Measurements from ENCODE around the gene PRRG2.
A peak's percentile ranks its signal among the peaks of the same experiment; 100 is the strongest.

Gene PRRG2

DNA sequence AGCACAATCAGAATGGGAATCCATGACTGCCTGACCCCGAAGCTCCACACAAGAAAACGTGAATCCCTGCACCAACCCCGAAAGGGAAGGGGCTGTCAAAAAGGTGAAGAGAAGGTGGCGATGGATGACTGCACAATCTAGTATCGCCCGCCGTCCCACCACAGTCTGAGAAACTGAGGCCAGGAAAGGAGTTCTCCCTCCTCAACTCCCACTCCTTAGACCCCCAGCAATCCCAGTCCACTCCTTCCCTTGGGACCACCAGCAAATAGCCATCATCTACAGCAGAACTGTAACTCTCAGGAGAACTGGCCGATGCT is 1.2 kb upstream of the PRRG2 start:
- Histone ChIP-seq H3K9me3 (ENCODE audit: control insufficient read depth, insufficient read depth, low read depth, low read length) (no peaks in the 10 kb centered on the region), H3K4me3 (ENCODE audit: low read depth, low read length) (peak overlapping the region; percentile 67), H3K36me3 (ENCODE audit: control insufficient read depth in 2 of 2, insufficient read depth in 1 of 2, low read length in 2 of 2) (peaks cover 8 to 19% of the 10 kb centered on the region in 2 experiments; a peak in 2 of 3 replicates), H3K27ac (ENCODE audit: extremely low read depth, low read depth, low read length) (peak overlapping the region; percentile 58), H3K4me1 (ENCODE audit: control insufficient read depth, insufficient read depth, low read length) (peaks cover 9% of the 10 kb centered on the region)
- no peak for TF ChIP-seq ZNF596 (tag by site-specific recombination; IDR thresholded peaks at IDR 0.05)
- TF ChIP-seq GLIS2 (tag by site-specific recombination; IDR thresholded peaks at IDR 0.05): peak; percentile 62
- ChIA-PET POLR2A (interaction anchor here (0.6 to 4.8 kb wide), 21 partner anchors 10 to 232 kb away, joined by 3 to 116 read pairs (median 5); partner anchors contain the start of genes ALDH16A1, BCL2L12, FCGRT and FUZ), CTCF (interaction anchor here (0.6 to 4.6 kb wide), 9 partner anchors 10 to 138 kb away, joined by 3 to 52 read pairs (median 3); no protein-coding TSS in a partner anchor)

GRCh38 chr19:49580264-49581006 is 681 bp upstream of the PRRG2 start, which contains the start of gene NOSIP:
Gene NOSIP (minus strand): TSS chr19:49580556. CDS start chr19:49560691, 19,865 bp downstream.
- H3K27ac ChIP-seq (ENCODE audit: extremely low read depth, low read depth, low read length): peak within 1 kb of the TSS; percentile 58
- H3K36me3 ChIP-seq (ENCODE audit: control insufficient read depth in 2 of 2, insufficient read depth in 1 of 2, low read length in 2 of 2): peaks cover 8 to 15% of the 10 kb centered on the region in 2 experiments; a peak in 2 of 3 replicates
- peak within 1 kb of the TSS; percentile 67 for H3K4me3 ChIP-seq (ENCODE audit: low read depth, low read length)
- ChIA-PET CTCF (interaction anchor here (0.9 to 4.6 kb wide), 8 partner anchors 10 to 100 kb away, joined by 3 to 52 read pairs (median 4); partner anchors contain the start of gene PRMT1), POLR2A (interaction anchor here (0.6 to 4.8 kb wide), 25 partner anchors 11 to 268 kb away, joined by 3 to 116 read pairs (median 5); partner anchors contain the start of genes ALDH16A1, BCL2L12, FUZ and IRF3)
- peaks cover 9% of the 10 kb centered on the region for H3K4me1 ChIP-seq (ENCODE audit: control insufficient read depth, insufficient read depth, low read length)
- no peaks in the 10 kb centered on the region for H3K9me3 ChIP-seq (ENCODE audit: control insufficient read depth, insufficient read depth, low read depth, low read length)
- TF ChIP-seq ZNF585B (tag by site-specific recombination; IDR thresholded peaks at IDR 0.05) (no peak), BCL11B (tag by site-specific recombination; IDR thresholded peaks at IDR 0.05; ENCODE audit: low read depth) (no peak), ZSCAN23 (tag by site-specific recombination; IDR thresholded peaks at IDR 0.05) (no peak), ZNF791 (tag by site-specific recombination; IDR thresholded peaks at IDR 0.05) (no peak), INSM2 (tag by site-specific recombination; IDR thresholded peaks at IDR 0.05) (peak; percentile 73), ZNF501 (tag by site-specific recombination; IDR thresholded peaks at IDR 0.05) (peak; percentile 85), KLF10 (tag by site-specific recombination; IDR thresholded peaks at IDR 0.05) (peak; percentile 70; the same call in 1 of the 2 replicates), ZNF830 (tag by site-specific recombination; IDR thresholded peaks at IDR 0.05; ENCODE audit: low read depth) (no peak), ZNF529 (tag by site-specific recombination; IDR thresholded peaks at IDR 0.05; ENCODE audit: insufficient replicate concordance) (no peak), ZNF747 (tag by site-specific recombination; IDR thresholded peaks at IDR 0.05) (no peak), ZNF621 (tag by site-specific recombination; IDR thresholded peaks at IDR 0.05) (no peak), ZNF426 (tag by site-specific recombination; IDR thresholded peaks at IDR 0.05) (no peak), SETDB1 (IDR thresholded peaks at IDR 0.05; ENCODE audit: insufficient read length, low read length) (peak; percentile 72), ZNF677 (tag by site-specific recombination; IDR thresholded peaks at IDR 0.05) (no peak), ZNF629 (tag by site-specific recombination; IDR thresholded peaks at IDR 0.05) (peak; percentile 80), ZNF558 (tag by site-specific recombination; IDR thresholded peaks at IDR 0.05) (peak; percentile 65; the same call in 1 of the 2 replicates), ZNF623 (tag by site-specific recombination; IDR thresholded peaks at IDR 0.05) (peak; percentile 20; the same call in 1 of the 2 replicates), PRDM10 (tag by site-specific recombination; IDR thresholded peaks at IDR 0.05) (peak; percentile 52; the same call in 1 of the 2 replicates), ZBTB7A (tag by site-specific recombination; IDR thresholded peaks at IDR 0.05; ENCODE audit: low read depth) (no peak), SALL2 (tag by site-specific recombination; IDR thresholded peaks at IDR 0.05; ENCODE audit: borderline replicate concordance) (0 out of 2 replicates have a peak, but pooled peaks have one; percentile 47), GLIS2 (tag by site-specific recombination; IDR thresholded peaks at IDR 0.05) (no peak)
- TF ChIP-seq, protein P1, sequence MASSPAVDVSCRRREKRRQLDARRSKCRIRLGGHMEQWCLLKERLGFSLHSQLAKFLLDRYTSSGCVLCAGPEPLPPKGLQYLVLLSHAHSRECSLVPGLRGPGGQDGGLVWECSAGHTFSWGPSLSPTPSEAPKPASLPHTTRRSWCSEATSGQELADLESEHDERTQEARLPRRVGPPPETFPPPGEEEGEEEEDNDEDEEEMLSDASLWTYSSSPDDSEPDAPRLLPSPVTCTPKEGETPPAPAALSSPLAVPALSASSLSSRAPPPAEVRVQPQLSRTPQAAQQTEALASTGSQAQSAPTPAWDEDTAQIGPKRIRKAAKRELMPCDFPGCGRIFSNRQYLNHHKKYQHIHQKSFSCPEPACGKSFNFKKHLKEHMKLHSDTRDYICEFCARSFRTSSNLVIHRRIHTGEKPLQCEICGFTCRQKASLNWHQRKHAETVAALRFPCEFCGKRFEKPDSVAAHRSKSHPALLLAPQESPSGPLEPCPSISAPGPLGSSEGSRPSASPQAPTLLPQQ (tag by site-specific recombination; IDR thresholded peaks at IDR 0.05): peak; percentile 85
- TF ChIP-seq, protein P2, sequence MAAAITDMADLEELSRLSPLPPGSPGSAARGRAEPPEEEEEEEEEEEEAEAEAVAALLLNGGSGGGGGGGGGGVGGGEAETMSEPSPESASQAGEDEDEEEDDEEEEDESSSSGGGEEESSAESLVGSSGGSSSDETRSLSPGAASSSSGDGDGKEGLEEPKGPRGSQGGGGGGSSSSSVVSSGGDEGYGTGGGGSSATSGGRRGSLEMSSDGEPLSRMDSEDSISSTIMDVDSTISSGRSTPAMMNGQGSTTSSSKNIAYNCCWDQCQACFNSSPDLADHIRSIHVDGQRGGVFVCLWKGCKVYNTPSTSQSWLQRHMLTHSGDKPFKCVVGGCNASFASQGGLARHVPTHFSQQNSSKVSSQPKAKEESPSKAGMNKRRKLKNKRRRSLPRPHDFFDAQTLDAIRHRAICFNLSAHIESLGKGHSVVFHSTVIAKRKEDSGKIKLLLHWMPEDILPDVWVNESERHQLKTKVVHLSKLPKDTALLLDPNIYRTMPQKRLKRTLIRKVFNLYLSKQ (tag by site-specific recombination; IDR thresholded peaks at IDR 0.05; ENCODE audit: borderline replicate concordance): no peak

Measured in HEK293 (cell line).